Gastrocnemius medialis (tissue), 4 donors: ENCODE measurements around the gene SBK3.

Experiments used
- CTCF ChIP-seq, 5 experiments: fragments of 450-650 bp in 3 of 5; fragments of 200-600 bp in 2 of 5; sonication (generic) in 2 of 5; IDR thresholded peaks in 4 of 5; conservative IDR thresholded peaks in 1 of 5; 1 replicate in 4 of 5; 2 replicates in 1 of 5; pipeline ENCODE4 v1.5.1; 2016 to 2019; ENCODE audit warnings: antibody characterized with exemption in 5 of 5, mild to moderate bottlenecking in 3 of 5, moderate library complexity in 3 of 5
- POLR2A ChIP-seq, 2 donors: fragments of 450-650 bp; IDR thresholded peaks; one replicate each; pipeline ENCODE4 v1.6.1; 2017; ENCODE audit warnings: antibody characterized with exemption in 2 of 2, mild to moderate bottlenecking in 2 of 2, moderate library complexity in 2 of 2

- TF ChIP-seq CTCF (IDR thresholded peaks at IDR 0.05 in 4 of 5, conservative IDR thresholded peaks at IDR 0.05 in 1 of 5) (peak in 1 of 5 experiments; percentile 15), POLR2A (IDR thresholded peaks at IDR 0.05) (peak; percentile 20 to 21)
Observed at GRCh38 chr19:55549500-55550320, 4.4 kb upstream of the SBK3 start.
